SK-N-SH treated with all-trans-retinoic acid at 6 μM for 48 hours (cell line): ENCODE results near the gene MYCN.

ENCODE experiments used
- ATAC-seq: fragments of 200-7000 bp; cut with Tn5 transposase; 3 replicates; pipeline ENCODE4 v1.9.1; 2020; ENCODE audit warnings: mild to moderate bottlenecking, moderate library complexity
- ARNTL ChIP-seq: fragments of 450-650 bp; formaldehyde crosslinking; IDR thresholded peaks from 2 replicates; pipeline ENCODE4 v1.5.0; 2020; ENCODE audit warnings: low read depth, mild to moderate bottlenecking, moderate library complexity, borderline replicate concordance
- BACH2 ChIP-seq: fragments of 250-450 bp; sonication (Bioruptor Pico); IDR thresholded peaks from 2 replicates; pipeline ENCODE4 v1.9.0; 2021; ENCODE audit warnings: mild to moderate bottlenecking, borderline replicate concordance
- CSDC2 ChIP-seq: fragments of 250-450 bp; sonication (Bioruptor Pico); IDR thresholded peaks from 2 replicates; pipeline ENCODE4 v1.5.0; 2020; ENCODE audit warnings: mild to moderate bottlenecking, moderate library complexity
- ESRRG ChIP-seq: fragments of 250-450 bp; sonication (Bioruptor Pico); IDR thresholded peaks from 2 replicates; pipeline ENCODE4 v1.6.1; 2021; ENCODE audit warnings: mild to moderate bottlenecking
- GLIS3 ChIP-seq: fragments of 250-450 bp; sonication (Bioruptor Pico); IDR thresholded peaks from 2 replicates; pipeline ENCODE4 v1.5.0; 2020; ENCODE audit warnings: mild to moderate bottlenecking, moderate library complexity
- ISL1 ChIP-seq: fragments of 250-450 bp; sonication (Bioruptor Pico); IDR thresholded peaks from 2 replicates; pipeline ENCODE4 v2.1.2; 2022; ENCODE audit warnings: mild to moderate bottlenecking, moderate library complexity
- OSR1 ChIP-seq: fragments of 250-450 bp; sonication (Bioruptor Pico); IDR thresholded peaks from 2 replicates; pipeline ENCODE4 v1.8.0; 2022; ENCODE audit warnings: moderate library complexity, mild to moderate bottlenecking, inconsistent platforms
- RARB ChIP-seq: fragments of 250-450 bp; sonication (Bioruptor Pico); IDR thresholded peaks from 2 replicates; pipeline ENCODE4 v1.8.0; 2021; ENCODE audit warnings: mild to moderate bottlenecking, moderate library complexity
- SNAI2 ChIP-seq: fragments of 250-450 bp; sonication (Bioruptor Pico); IDR thresholded peaks from 2 replicates; pipeline ENCODE4 v1.5.0; 2020; ENCODE audit warnings: mild to moderate bottlenecking, moderate library complexity
- TCF4 ChIP-seq: fragments of 250-450 bp; sonication (Bioruptor Pico); IDR thresholded peaks from 2 replicates; pipeline ENCODE4 v1.8.0; 2021; ENCODE audit warnings: mild to moderate bottlenecking, moderate library complexity, borderline replicate concordance
- TOX ChIP-seq: fragments of 250-450 bp; sonication (Bioruptor Pico); IDR thresholded peaks from 2 replicates; pipeline ENCODE4 v1.8.0; 2021; ENCODE audit warnings: mild to moderate bottlenecking, moderate library complexity, borderline replicate concordance
- ZC3H10 ChIP-seq: fragments of 250-450 bp; sonication (Bioruptor Pico); IDR thresholded peaks from 2 replicates; pipeline ENCODE4 v1.5.1; 2021; ENCODE audit warnings: mild to moderate bottlenecking, moderate library complexity
- ZFP3 ChIP-seq: fragments of 250-450 bp; sonication (Bioruptor Pico); IDR thresholded peaks from 2 replicates; pipeline ENCODE4 v1.5.0; 2020; ENCODE audit warnings: mild to moderate bottlenecking, moderate library complexity
- ZFP30 ChIP-seq: fragments of 450-650 bp; formaldehyde crosslinking; IDR thresholded peaks from 2 replicates; pipeline ENCODE4 v1.5.0; 2022; ENCODE audit warnings: mild to moderate bottlenecking, moderate library complexity
- ZNF70 ChIP-seq: fragments of 450-650 bp; formaldehyde crosslinking; IDR thresholded peaks from 2 replicates; pipeline ENCODE4 v1.5.0; 2020; ENCODE audit warnings: mild to moderate bottlenecking, moderate library complexity
- ZNF8 ChIP-seq: fragments of 450-650 bp; formaldehyde crosslinking; IDR thresholded peaks from 2 replicates; pipeline ENCODE4 v1.5.0; 2020; ENCODE audit warnings: mild to moderate bottlenecking, moderate library complexity
- TF ChIP-seq, protein P1 (sequence below): fragments of 250-450 bp; sonication (Bioruptor Pico); IDR thresholded peaks from 2 replicates; pipeline ENCODE4 v1.8.0; 2020; ENCODE audit warnings: mild to moderate bottlenecking, moderate library complexity, borderline replicate concordance
- TF ChIP-seq, protein P2 (sequence below): fragments of 250-450 bp; sonication (Bioruptor Pico); IDR thresholded peaks from 2 replicates; pipeline ENCODE4 v1.5.1; 2021; ENCODE audit warnings: mild to moderate bottlenecking, moderate library complexity
- TF ChIP-seq, protein P3 (sequence below): fragments of 250-450 bp; sonication (Bioruptor Pico); IDR thresholded peaks from 2 replicates; pipeline ENCODE4 v1.8.0; 2021; ENCODE audit warnings: low read depth, mild to moderate bottlenecking, moderate library complexity, borderline replicate concordance
- TF ChIP-seq, protein P4 (sequence below): fragments of 250-450 bp; sonication (Bioruptor Pico); IDR thresholded peaks from 2 replicates; pipeline ENCODE4 v1.5.1; 2020; ENCODE audit warnings: low read depth, mild to moderate bottlenecking, moderate library complexity

The MYCN gene

DNA sequence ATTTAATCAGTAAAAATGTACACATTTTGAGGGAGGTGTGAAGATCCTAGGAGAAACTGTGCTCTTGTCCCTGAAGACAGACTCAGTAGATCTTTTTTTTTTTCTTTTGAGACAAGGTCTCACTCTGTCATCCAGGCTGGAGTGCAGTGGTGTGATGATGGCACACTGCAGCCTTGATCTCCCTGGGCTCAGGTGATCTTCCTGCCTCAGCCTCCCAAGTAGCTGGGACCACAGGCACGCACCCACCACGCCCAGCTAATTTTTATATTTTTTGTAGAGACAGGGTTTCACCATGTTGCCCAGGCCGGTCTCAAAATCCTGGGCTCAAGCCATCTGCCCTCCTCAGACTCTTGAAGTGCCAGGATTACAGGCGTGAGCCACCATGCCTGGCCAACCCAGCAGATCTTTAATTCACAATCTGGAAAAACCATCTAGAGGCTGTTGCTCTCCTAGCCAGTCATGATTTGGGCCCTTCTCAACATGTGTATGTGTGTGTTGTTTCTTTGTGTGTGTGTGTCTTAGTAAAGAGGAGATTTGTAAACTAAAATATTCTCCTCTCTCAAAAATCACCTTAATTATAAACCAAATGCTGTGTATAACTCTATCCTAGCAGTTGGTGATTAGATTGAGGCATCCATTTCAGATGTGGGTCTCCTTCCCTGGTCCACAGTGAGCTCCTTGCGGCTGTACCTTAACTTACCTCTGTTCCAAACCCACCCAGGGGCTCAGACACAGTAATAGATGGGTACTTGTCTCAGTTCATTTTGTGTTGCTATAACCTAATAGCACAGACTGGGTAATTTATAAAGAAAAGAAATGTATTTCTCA lies 3.9 kb upstream of the MYCN start:
- no peak for ATAC-seq
- TF ChIP-seq, protein P1, sequence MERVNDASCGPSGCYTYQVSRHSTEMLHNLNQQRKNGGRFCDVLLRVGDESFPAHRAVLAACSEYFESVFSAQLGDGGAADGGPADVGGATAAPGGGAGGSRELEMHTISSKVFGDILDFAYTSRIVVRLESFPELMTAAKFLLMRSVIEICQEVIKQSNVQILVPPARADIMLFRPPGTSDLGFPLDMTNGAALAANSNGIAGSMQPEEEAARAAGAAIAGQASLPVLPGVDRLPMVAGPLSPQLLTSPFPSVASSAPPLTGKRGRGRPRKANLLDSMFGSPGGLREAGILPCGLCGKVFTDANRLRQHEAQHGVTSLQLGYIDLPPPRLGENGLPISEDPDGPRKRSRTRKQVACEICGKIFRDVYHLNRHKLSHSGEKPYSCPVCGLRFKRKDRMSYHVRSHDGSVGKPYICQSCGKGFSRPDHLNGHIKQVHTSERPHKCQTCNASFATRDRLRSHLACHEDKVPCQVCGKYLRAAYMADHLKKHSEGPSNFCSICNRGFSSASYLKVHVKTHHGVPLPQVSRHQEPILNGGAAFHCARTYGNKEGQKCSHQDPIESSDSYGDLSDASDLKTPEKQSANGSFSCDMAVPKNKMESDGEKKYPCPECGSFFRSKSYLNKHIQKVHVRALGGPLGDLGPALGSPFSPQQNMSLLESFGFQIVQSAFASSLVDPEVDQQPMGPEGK (CRISPR knock-in tag), result no peak
- no peak for TF ChIP-seq RARB (CRISPR knock-in tag)
- TF ChIP-seq OSR1, result no peak
- no peak for TF ChIP-seq TCF4
- no peak for TF ChIP-seq ZNF70
- TF ChIP-seq SNAI2 (CRISPR knock-in tag), result no peak
- TF ChIP-seq ZC3H10 (CRISPR knock-in tag), result no peak
- TF ChIP-seq ZFP30 (CRISPR knock-in tag), result no peak
- no peak for TF ChIP-seq TOX (CRISPR knock-in tag)
- TF ChIP-seq ESRRG (CRISPR knock-in tag), result no peak
- no peak for TF ChIP-seq BACH2
- TF ChIP-seq, protein P2, sequence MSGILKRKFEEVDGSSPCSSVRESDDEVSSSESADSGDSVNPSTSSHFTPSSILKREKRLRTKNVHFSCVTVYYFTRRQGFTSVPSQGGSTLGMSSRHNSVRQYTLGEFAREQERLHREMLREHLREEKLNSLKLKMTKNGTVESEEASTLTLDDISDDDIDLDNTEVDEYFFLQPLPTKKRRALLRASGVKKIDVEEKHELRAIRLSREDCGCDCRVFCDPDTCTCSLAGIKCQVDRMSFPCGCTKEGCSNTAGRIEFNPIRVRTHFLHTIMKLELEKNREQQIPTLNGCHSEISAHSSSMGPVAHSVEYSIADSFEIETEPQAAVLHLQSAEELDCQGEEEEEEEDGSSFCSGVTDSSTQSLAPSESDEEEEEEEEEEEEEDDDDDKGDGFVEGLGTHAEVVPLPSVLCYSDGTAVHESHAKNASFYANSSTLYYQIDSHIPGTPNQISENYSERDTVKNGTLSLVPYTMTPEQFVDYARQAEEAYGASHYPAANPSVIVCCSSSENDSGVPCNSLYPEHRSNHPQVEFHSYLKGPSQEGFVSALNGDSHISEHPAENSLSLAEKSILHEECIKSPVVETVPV, result no peak
- TF ChIP-seq ARNTL (CRISPR knock-in tag), result no peak
- TF ChIP-seq, protein P3, sequence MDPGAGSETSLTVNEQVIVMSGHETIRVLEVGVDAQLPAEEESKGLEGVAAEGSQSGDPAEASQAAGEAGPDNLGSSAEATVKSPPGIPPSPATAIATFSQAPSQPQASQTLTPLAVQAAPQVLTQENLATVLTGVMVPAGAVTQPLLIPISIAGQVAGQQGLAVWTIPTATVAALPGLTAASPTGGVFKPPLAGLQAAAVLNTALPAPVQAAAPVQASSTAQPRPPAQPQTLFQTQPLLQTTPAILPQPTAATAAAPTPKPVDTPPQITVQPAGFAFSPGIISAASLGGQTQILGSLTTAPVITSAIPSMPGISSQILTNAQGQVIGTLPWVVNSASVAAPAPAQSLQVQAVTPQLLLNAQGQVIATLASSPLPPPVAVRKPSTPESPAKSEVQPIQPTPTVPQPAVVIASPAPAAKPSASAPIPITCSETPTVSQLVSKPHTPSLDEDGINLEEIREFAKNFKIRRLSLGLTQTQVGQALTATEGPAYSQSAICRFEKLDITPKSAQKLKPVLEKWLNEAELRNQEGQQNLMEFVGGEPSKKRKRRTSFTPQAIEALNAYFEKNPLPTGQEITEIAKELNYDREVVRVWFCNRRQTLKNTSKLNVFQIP (CRISPR knock-in tag), result no peak
- TF ChIP-seq, all 23 proteins: peak for 0

DNA sequence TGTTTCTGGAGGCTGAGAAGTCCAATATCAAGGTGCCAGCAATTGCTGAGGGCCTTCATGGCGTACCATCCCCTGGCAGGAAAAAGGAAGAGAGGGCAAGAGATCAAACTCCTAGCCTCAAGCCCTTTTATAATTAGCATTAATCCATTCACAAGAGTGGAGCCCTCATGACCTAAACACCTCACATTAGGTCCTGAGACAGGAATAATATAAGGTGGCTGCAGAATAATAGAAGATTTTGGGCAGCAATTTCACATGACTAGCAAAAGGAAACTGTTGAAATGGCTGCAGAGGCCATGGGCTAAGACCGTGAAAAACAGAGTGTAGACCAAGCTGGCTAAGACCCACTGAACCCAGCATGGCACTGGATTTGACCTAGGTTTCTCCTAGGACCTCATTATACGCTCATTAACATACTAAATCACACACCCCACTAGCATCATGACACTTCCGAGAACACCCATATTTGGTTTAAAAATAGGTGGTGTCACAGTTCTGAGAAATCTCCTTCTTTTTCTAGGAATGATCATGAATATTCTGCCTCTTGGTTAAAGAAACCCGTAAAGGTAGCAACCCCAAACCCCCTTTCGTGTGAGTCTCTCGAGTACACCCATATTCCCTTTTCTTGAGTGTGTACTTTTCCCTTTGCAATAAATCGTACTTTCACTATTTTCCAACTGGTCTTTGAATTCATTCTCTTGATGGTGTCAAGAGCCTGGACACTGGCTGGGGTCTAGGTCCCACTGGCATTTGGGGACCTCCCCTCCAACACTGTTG lies 3.1 kb upstream of the MYCN start:
- ATAC-seq, result no peak
- no peak for TF ChIP-seq ZNF8 (CRISPR knock-in tag)
- no peak for TF ChIP-seq TOX (CRISPR knock-in tag)
- TF ChIP-seq OSR1, result no peak
- TF ChIP-seq, protein P2, result no peak
- TF ChIP-seq ISL1 (CRISPR knock-in tag), result no peak
- TF ChIP-seq, protein P4, sequence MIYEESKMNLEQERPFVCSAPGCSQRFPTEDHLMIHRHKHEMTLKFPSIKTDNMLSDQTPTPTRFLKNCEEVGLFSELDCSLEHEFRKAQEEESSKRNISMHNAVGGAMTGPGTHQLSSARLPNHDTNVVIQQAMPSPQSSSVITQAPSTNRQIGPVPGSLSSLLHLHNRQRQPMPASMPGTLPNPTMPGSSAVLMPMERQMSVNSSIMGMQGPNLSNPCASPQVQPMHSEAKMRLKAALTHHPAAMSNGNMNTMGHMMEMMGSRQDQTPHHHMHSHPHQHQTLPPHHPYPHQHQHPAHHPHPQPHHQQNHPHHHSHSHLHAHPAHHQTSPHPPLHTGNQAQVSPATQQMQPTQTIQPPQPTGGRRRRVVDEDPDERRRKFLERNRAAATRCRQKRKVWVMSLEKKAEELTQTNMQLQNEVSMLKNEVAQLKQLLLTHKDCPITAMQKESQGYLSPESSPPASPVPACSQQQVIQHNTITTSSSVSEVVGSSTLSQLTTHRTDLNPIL (CRISPR knock-in tag), result no peak
- no peak for TF ChIP-seq ZC3H10 (CRISPR knock-in tag)
- no peak for TF ChIP-seq TCF4
- TF ChIP-seq, protein P3 (CRISPR knock-in tag), result no peak
- no peak for TF ChIP-seq GLIS3 (CRISPR knock-in tag)
- no peak for TF ChIP-seq ZFP3 (CRISPR knock-in tag)
- TF ChIP-seq CSDC2 (CRISPR knock-in tag), result no peak
